Measurements from ENCODE around the gene EHD2.

EHD2 gene

DNA sequence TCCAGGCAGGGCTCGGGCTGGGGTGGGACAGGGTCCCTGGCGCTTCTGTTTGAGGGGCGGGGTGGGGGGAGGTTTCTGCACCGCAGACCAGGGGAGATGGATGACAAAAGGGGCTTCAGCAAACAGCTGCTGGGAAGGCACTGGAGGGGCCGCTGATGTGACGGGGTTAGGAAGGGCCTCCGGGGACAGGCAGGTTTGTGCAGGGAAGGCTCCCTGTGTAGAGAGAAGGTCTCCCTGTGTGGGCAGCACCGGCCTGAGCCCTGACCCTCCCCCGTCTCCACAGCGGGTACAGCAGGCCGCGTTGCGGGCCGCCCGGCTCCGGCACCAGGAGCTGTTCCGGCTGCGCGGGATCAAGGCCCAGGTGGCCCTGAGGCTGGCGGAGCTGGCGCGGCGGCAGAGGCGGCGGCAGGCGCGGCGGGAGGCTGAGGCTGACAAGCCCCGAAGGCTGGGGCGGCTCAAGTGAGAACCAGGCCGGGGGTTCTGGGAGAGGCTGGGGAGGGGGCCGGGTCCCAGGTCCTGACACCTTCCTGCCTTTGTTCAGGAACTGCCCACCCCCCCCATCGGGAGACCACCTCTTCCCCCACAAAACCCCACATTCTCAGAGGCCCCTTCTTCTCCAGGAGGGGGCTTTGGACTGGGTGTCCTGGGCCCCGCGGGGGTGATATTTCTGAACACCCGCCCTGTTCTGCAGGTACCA is 42.0 kb downstream of the EHD2 start:
- TF ChIP-seq, protein P1, sequence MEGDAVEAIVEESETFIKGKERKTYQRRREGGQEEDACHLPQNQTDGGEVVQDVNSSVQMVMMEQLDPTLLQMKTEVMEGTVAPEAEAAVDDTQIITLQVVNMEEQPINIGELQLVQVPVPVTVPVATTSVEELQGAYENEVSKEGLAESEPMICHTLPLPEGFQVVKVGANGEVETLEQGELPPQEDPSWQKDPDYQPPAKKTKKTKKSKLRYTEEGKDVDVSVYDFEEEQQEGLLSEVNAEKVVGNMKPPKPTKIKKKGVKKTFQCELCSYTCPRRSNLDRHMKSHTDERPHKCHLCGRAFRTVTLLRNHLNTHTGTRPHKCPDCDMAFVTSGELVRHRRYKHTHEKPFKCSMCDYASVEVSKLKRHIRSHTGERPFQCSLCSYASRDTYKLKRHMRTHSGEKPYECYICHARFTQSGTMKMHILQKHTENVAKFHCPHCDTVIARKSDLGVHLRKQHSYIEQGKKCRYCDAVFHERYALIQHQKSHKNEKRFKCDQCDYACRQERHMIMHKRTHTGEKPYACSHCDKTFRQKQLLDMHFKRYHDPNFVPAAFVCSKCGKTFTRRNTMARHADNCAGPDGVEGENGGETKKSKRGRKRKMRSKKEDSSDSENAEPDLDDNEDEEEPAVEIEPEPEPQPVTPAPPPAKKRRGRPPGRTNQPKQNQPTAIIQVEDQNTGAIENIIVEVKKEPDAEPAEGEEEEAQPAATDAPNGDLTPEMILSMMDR (IDR thresholded peaks at IDR 0.05; ENCODE audit: borderline replicate concordance, insufficient read depth, low read depth, low read length): no peak
- no peak overlapping the region for H3K4me3 ChIP-seq (ENCODE audit: low read depth, low read length)

DNA sequence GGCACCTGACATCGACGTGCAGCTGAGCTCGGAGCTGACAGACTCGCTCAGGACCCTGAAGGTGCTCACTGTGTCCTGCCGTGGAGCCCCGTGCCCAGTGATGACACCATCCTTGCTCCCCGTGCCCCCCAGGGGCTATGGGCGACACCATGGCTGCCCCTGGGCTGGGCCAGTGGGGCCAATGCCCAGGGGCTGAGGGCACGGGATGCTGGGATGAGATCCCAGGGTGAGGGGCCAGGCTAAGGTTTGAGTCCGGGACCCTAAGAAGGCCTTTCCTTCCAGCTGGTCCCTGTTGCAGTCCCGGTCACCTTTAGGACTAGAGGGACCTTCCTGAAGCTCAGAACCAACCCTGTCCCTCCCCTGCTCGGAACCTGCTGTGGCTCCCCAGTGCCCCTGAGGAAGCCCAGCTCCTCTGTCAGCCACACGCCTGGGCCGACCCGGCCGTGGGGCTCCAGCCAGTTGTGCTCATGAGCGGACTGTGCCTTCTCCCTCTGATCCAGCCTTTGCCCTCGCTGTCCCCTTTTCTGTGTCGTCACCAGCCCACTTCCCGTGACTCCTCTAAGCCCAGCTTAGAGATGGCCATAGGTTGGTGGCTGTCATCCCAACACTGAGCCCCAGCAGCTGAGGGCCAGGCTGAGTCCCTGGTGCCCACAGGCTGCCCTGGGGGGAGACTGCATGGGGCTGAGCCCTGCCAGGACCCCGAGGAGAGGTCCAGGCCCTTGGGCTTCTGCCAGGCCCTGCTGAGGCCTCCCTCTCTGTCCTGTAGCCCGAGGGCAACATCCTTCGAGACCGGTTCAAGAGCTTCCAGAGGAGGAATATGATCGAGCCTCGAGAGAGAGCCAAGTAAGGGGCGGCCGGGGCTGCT is 42.8 kb downstream of the EHD2 start:
- TF ChIP-seq, protein P1 (IDR thresholded peaks at IDR 0.05; ENCODE audit: borderline replicate concordance, insufficient read depth, low read depth, low read length): no peak
- H3K4me3 ChIP-seq (ENCODE audit: low read depth, low read length): no peak overlapping the region

DNA sequence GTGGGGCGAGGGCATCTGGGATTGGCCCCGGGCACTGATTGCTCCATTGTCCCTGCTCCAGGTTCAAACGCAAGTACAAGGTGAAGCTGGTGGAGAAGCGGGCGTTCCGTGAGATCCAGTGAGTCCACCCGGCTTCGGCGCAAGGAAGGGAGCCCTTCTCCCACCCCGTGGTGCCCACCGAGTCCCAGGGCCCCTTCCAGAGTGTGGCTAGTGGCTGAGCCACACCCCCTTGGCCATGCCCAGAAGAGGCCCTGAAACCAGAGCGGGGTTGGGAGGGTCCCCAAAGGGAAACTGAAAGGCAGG is 43.4 kb downstream of the EHD2 start:
- no peak overlapping the region for H3K4me3 ChIP-seq (ENCODE audit: low read depth, low read length)
- TF ChIP-seq, protein P1 (IDR thresholded peaks at IDR 0.05; ENCODE audit: borderline replicate concordance, insufficient read depth, low read depth, low read length): no peak

DNA sequence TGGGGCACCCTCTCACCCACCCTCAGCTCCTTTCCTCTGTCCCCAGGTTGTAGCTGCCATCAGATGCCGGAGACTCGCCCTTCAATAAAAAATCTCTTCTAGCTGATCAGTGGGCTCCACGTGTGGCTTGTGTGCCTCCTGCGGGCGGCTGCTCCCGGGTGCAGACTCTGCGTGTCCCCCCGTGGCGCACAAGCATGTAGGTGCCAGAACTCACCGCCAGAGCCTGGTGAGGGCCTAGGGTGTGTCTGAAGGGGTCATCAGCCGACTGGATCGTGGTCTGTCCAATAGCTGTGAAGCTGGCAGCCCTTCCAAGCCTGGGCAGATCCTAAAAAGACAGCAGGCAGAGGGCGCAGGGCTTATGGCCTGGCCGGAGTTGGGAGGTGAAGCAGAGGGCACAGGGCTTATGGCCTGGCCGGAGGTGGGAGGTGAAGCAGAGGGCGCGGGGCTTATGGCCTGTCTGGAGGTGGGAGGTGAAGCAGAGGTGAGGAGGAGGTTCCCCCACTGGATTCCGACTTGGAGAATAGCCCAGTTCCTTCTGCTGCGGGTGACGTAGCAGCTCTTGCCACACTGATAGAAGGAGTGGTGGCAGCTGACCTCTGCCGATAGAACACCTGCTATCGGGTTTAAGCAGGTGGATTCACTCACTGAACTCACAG is 43.9 kb downstream of the EHD2 start:
- TF ChIP-seq, protein P1 (IDR thresholded peaks at IDR 0.05; ENCODE audit: borderline replicate concordance, insufficient read depth, low read depth, low read length): no peak

DNA sequence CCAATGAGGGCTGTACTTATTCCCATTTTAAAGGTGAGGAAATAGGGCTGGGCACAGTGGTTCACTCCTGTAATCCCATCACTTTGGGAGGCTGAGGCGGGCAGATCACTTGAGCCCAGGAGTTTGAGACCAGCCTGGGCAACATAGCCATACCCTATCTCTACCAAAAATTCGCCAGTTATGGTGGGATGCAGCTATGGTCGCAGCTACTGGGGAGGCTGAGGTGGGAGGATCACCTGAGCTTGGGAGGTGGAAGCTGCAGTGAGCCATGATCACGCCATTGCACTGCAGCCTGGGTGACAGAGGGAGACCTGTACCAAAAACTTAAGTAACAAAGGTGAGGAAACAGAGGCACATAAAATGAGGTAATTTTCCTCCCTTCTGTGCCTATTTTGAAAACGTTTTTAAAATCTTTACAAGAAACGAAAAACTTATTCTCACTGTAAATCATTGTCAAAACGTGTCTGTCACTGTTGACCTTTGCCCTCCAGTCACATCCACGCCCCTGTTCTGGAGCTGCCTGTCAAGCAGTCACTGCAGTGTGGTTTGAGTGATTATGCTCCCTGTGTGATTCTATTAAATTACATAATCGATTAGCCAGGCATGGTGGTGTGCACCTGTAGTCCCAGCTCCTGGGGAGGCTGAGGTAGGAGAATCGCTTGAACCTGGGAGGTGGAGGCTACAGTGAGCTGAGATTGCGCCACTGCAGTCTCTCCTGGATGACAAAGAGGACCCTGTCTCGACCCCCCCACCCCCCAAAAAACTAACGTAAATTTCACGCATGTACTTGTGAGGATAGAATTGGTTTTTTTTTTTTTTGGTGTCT is 44.6 kb downstream of the EHD2 start:
- TF ChIP-seq, protein P1 (IDR thresholded peaks at IDR 0.05; ENCODE audit: borderline replicate concordance, insufficient read depth, low read depth, low read length): no peak
- no peak overlapping the region for H3K4me3 ChIP-seq (ENCODE audit: low read depth, low read length)

More for the DNA sequence above, 43.9 kb downstream of the EHD2 start:
- H3K4me3 ChIP-seq (ENCODE audit: low read depth, low read length): no peak overlapping the region

DNA sequence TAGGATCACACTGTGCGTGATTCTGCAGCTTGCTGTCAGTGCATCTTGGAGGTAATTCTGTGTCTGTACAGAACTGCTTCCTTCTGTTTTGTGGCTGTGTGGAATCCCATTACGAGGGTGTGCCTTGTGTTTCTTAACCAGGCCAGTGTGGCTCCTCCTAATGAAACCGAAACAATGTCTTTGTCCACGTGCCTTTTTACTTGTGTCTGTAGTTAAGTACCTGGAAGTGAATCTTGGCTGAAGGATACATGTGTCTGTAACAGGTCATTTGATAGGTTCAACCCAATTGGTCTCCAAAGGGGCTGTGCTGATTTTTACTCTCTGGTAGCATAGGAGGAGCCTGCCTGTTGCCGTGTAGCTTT is 45.2 kb downstream of the EHD2 start:
- TF ChIP-seq, protein P1 (IDR thresholded peaks at IDR 0.05; ENCODE audit: borderline replicate concordance, insufficient read depth, low read depth, low read length): no peak

More for the DNA sequence above, 45.2 kb downstream of the EHD2 start:
- no peak overlapping the region for H3K4me3 ChIP-seq (ENCODE audit: low read depth, low read length)

Measured in GM12875 (cell line).